ENCODE data around the gene HELLS.
"Not testable (repeated sequence)": the region's sequence is repeated elsewhere in the genome, so short reads cannot be mapped to it uniquely, and the experiment has no call there.

Gene HELLS

GRCh38 chr10:94545391-94546048 lies at the start of gene HELLS:
HELLS (plus strand) TSS chr10:94545788; CDS start chr10:94545922, 134 bp downstream.
- DNase-seq, result peak; percentile 77

GRCh38 chr10:94496010-94496409 lies 49.6 kb upstream of the HELLS start:
- DNase-seq, result no peak

GRCh38 chr10:94496646-94497045 lies 48.9 kb upstream of the HELLS start:
- no peak for DNase-seq

GRCh38 chr10:94500063-94500462 lies 45.5 kb upstream of the HELLS start:
- DNase-seq, result no peak

- no peak for DNase-seq
Measured at GRCh38 chr10:94521276-94522250, 24.0 kb upstream of the HELLS start.

GRCh38 chr10:94524146-94524545 lies 21.4 kb upstream of the HELLS start:
- no peak for DNase-seq

GRCh38 chr10:94524711-94525110 lies 20.9 kb upstream of the HELLS start:
- no peak for DNase-seq

GRCh38 chr10:94531550-94531949 lies 14.0 kb upstream of the HELLS start:
- DNase-seq, result not testable (repeated sequence)

- DNase-seq, result no peak
Measured at GRCh38 chr10:94533027-94533426, 12.6 kb upstream of the HELLS start.

GRCh38 chr10:94542282-94542681 lies 3.3 kb upstream of the HELLS start:
- DNase-seq, result not testable (repeated sequence)

- no peak for DNase-seq
Measured at GRCh38 chr10:94546049-94546900, 687 bp downstream of the HELLS start.

- DNase-seq, result no peak
Measured at GRCh38 chr10:94546901-94547185, 1.3 kb downstream of the HELLS start.

GRCh38 chr10:94549221-94549620 lies 3.6 kb downstream of the HELLS start:
- no peak for DNase-seq

GRCh38 chr10:94567714-94568307 lies 22.2 kb downstream of the HELLS start:
- DNase-seq, result not testable (repeated sequence)

- DNase-seq, result no peak
Measured at GRCh38 chr10:94571081-94571480, 25.5 kb downstream of the HELLS start.

GRCh38 chr10:94571528-94571927 lies 25.9 kb downstream of the HELLS start:
- DNase-seq, result no peak

GRCh38 chr10:94578790-94579189 lies 33.2 kb downstream of the HELLS start:
- no peak for DNase-seq

- DNase-seq, result no peak
Measured at GRCh38 chr10:94583124-94583523, 37.5 kb downstream of the HELLS start.

GRCh38 chr10:94591461-94592205 lies 46.0 kb downstream of the HELLS start:
- no peak for DNase-seq

GRCh38 chr10:94602729-94603515 lies 57.3 kb downstream of the HELLS start:
- no peak for DNase-seq

- no peak for DNase-seq
Measured at GRCh38 chr10:94607111-94607510, 61.5 kb downstream of the HELLS start.

All from stimulated activated CD4-positive, alpha-beta T cell treated with anti-CD3 and anti-CD28 coated beads, Interleukin-4, amount 100 ng/mL, for 24 hours (primary cell).